NCI-H1694 (cell line): ENCODE data around the gene ERICH4.
"Not testable (repeated sequence)": the region's sequence is repeated elsewhere in the genome, so short reads cannot be mapped to it uniquely, and the experiment has no call there.

Experiments
- DNase-seq: peaks from one replicate; lab custom pipeline; 2025; lab: John Stamatoyannopoulos, UW

Gene ERICH4, protein sequence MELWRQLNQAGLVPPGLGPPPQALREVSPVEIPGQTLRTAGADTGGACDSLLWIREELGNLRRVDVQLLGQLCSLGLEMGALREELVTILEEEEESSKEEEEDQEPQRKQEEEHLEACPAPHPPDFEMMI

DNA sequence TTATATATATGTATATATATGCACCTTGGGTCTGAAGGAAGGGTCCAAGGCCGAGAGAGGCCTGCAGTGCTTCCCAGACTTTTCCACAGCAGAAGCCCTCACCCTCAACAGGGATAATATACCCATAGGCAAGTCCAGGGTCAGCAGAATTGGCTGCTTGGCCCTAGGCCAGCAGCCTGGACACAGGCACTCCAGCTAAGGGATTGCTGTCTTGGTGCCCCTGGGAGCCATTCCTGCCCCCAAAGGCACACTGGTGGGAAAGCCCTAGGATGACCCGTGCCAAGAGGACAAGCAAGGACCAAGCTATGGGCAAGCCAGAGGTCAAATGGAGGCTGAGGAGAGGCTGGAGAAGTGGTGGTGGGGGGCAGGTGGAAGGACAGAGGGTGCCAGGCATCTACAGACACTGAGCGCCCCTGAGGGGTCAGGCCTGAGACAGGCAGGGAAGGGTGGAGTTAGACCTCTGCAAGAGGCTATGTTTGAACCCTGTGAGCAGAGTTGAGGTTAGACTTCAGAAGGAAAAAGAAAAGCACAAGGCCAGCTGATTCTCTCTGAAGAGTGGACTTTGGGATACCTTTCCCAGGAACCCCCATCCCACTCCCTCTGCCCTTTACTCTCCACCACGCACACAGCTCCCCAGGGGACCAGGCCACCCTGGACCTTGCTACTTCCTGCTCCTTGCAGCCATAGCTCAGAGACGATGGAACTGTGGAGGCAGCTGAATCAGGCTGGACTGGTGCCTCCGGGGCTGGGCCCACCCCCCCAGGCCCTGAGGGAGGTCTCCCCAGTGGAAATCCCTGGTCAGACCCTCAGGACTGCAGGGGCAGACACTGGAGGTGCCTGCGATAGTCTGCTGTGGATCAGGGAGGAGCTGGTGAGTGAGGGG, at the start of gene ERICH4:
Gene ERICH4 (plus strand): TSS at position 684 of the 883 bp plus-strand sequence. CDS start 14 bp downstream, at position 698.
- no peak for DNase-seq

DNA sequence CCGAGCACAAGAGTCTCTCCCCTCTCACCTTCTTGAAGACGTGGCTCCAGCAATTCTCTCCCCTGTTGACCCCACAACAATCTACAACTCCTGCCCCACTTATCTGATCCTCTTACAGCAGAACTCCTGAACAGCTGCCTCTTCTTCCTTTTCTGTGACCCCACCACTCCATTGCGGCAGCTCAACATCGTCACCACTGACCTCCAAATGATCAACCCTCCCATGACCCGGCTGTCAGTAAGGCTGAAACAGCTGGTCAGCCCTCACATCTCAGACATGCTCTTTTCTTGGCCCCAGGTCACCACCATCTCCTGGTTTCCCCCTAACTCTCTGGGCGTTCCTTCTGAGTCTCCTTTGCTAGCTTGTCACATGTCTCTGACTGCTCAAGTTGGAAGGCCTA, 47.6 kb upstream of the ERICH4 start:
- no peak for DNase-seq

DNA sequence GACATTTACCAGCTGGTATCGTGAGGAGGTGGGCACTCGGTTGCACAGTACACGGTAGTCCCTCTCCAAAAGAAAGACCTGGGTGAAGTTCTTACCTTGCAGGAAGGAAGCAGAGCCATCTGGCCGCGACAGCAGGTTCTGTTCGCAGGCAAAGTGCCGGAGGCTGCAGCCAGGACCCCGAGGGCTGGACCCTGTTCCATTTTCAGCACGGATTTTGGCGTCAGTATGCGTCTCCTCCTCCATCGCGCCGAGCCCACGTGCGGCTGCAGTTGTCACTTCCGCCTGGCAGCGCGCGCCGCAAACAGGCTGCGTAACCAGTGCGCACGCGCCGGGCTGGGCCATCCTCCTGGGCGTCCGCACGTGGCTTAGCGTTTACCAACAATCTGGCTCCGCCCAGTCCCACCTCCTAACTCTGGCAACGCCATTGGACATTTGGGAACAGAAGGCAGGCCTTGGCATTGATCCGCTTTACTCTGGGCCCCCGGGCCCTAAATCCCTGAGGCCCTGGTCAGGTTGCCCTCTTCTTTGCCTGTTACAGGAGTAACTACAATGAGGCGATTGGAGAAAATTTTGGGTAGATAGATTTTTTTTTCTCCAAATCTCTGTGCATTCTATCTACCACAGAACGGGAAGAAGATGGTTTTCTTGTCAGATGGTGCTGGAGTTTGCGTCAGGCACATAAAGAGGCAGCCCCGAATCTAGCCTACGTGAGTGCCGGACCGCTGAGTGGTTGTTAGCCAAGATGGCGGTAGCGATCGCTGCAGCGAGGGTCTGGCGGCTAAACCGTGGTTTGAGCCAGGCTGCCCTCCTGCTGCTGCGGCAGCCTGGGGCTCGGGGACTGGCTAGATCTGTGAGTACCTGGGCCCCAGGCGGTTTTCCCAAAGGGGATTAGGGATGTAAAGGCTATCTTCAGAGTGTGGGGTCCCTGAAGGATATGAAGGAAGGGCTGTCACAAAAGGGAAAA, 45.6 kb upstream of the ERICH4 start, which contains the start of the genes BCKDHA and EXOSC5:
Gene BCKDHA (plus strand): TSS at position 733 of the 964 bp plus-strand sequence. CDS start 10 bp downstream, at position 743.
Gene EXOSC5 (minus strand): TSS at position 274 of the 964 bp plus-strand sequence. CDS start 31 bp downstream, at position 243.
- peak; percentile 100 for DNase-seq

DNA sequence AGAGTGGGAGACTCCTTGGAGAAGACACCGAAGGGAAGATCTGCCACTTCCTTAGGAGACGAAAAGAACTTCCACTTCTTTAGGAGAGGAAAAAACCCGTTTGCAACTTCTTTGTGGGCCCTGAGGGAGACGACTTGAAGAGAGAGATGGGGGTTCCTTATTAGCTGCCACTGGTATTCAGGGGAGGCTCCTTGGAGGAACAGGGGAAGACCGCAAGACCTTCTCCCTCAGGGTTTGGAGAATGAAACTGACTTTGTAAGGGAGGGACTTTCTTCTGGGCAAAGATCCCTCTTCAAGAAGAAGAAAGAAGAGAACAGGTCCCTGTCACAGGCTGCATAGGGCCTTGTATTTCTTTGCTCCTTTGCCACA, 44.9 kb upstream of the ERICH4 start:
- no peak for DNase-seq

DNA sequence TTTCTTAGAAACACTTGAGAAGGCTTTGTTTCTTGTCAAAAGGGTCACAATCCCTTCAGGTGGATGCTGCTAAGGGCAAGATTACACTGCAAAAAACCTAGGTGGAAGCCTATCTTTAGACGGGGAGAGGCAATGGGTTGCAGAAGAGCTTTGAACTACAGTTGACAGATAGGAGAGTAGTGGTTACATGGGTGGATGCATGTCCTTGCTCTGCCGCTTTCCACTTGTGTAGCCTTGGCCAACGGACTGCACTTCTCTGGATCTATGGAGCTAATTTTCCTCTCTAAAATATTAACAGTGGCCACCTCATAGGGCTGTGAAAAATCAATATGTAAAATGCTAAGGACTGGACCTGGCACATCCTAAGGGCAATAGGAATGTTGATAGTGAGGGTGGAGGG, 44.4 kb upstream of the ERICH4 start:
- DNase-seq: no peak

DNA sequence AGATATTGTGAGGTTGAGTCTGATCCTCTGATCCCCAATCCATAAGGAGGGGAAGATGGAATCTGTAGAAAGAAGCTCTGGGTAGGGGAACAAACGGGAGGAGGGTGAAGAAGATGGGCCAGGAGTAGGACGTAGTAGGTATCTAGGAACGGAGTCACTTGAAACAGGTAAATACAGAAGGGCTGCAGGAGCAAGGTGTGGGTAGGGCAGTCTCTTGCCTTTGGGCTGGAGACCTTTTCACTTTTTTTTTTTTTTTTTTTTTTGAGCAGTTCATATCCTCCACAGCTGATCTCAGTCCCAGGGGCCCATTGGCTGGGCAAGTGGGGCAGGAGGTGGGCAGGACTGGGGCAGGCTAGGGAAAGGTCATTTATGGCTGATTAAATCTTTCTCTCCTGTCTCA, 43.9 kb upstream of the ERICH4 start:
- no peak for DNase-seq

DNA sequence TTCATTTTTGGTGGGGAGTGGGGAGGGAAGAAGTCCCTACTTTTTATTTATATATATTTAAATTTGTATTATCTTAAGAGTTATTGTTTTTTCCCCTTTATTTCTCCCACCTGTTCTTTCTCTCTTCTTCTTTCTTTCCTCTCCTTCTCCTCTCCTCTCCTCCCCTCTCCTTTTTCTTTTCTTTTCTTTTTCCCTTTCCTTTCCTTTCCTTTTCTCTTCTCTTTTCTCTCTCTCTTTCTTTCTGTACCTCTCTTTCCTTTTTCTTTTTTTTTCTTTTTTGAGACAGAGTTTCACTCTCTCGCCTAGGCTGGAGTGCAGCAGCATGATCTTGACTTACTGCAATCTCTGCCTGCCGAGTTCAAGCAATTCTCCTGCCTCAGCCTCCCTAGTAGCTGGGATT, 43.4 kb upstream of the ERICH4 start:
- DNase-seq: no peak

DNA sequence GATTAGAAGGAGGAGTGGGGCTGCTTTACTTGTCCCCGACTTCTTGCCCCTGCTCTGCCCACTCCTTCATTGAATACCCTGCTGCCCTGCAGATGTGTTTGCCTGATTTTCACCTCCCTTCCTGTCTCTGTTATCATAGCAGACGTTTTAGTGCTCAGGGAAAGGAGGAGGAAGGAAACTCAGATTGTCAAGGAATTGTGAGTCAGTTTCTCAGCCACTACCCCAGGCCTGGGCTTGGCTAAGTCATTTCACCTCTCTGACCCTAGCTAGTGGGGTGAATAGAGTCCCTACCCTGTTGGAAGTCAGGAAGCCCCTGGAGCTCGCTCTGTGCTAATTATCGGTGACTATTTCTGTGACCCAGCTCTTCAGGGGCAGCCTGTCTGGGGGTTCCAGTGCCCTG, 41.5 kb upstream of the ERICH4 start:
- no peak for DNase-seq

DNA sequence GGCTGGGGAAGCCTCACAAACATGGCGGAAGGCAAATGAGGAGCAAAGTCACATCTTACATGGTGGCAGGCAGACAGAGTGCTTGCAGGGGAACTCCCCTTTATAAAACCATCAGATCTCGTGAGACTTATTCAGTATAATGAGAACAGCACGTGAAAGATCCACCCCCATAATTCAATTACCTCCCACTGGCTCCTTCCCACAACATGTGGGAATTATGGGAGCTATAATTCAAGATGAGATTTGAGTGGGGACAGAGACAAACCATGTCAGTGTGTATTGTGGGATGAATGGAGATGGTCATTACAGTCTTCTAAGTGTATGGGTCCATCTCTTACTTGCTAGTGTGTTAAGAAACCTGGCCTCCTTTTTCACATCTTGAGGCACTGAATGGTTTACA, 40.9 kb upstream of the ERICH4 start:
- DNase-seq: no peak

DNA sequence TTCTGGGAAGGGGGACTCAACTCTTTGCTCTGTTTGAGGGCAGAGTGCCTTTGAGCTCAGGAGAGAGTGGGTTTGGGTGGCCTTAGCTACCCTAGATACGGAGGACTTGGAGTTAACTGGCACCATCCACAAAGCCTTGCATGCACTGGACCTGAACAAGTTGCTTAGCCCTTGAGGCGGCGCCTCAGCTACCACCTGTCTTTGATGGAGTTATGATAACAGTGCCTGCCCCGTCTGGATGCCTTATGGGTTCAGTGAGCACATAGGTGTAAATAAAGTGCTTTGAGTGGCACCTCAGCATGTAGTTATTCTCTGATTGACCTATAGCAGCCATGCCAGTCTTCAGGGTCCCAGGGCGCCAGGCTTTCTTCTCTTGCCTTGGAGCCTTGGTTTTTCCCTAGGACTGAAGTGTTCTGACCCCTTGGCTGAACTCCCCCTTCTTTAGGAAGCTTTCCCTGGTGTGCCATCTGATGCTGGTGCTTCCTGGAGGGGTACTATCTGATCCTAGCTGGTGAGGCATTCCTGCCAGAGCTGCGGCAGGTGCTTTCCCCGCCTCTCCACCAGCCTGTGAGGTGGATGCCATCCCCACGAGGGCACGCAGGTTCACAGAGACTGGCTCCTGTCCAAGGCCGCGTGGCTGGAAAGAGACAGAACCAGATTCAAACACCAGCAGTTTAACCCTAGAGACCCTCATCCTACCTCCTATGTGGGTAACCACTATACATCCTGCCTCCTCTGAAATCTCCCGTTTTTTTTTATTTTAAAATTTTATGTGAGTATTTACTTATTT, 39.6 kb upstream of the ERICH4 start:
- DNase-seq: no peak

DNA sequence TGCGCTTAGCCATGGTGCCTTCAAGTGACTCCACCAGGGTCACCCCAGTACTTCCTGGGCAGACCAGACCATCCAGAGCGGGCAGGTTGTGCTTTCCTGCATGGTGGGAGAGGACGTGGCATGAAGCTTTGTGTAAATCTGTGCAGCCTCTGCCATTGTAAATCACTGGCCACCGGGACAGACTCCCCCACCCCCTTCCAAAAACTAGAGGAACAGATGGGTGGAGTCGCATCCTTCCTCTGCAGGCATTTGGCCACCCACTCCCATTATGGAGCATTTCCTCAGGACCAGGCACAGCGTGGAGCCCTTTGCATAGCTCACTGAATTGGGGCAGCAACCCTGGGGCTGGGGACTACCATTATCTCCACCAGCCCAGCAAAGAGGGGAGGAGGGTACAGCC, 37.2 kb upstream of the ERICH4 start:
- no peak for DNase-seq

DNA sequence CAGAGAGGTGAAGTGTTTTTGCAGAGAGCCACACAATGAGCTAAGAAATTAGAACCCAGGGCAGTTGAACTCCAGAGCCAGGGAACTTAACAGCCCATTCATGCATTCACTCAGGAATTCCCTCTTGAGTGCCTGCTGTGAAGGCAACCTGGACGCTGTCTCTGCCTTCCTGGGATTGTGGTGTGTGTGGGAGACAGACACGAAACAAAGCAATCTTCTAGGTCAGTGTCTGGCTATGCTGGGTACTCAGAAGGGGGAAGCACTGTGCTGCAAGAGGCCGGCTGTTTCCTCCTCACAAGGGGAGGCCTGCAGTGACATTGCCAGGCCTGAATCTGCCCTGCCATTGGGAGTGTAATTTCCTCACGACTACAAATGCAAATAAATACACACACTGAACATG, 35.7 kb upstream of the ERICH4 start:
- no peak for DNase-seq

DNA sequence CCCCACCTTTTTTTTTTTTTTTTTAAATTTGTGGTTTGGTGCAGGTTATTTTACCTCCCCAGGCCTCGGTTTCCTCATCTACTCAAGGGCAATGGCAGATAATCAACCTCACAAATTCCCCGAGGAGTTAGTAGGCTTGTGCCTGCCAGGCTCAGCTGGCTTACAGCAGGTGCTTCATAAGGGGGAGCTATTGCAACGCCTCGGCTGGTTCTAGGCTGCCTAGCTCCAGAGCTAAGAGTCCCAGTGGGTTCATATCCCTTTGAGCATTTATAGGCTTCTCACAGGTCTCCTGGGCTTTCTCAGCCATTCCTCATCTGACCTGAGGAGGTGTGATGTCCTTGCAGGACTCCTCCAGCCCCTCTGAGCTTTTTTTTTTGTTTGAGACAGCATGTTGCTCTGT, 34.7 kb upstream of the ERICH4 start:
- no peak for DNase-seq

DNA sequence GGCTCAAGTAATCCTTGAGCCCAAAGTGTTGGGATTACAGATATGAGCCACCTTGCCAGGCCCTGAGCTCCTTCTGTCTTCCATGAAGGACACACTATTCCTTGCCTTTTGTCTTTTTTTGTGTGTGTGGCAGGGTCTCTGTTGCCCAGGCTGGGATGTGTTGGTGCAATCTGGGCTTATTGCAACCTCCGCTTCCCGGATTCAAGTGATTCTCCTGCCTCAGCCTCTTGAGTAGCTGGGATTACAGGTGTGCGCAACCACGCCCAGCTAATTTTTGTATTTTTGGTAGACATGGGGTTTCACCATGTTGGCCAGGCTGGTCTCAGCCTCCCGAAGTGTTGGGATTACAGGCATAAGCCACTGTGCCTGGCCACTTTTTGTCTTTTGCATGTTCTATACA, 34.1 kb upstream of the ERICH4 start:
- DNase-seq: not testable (repeated sequence)

DNA sequence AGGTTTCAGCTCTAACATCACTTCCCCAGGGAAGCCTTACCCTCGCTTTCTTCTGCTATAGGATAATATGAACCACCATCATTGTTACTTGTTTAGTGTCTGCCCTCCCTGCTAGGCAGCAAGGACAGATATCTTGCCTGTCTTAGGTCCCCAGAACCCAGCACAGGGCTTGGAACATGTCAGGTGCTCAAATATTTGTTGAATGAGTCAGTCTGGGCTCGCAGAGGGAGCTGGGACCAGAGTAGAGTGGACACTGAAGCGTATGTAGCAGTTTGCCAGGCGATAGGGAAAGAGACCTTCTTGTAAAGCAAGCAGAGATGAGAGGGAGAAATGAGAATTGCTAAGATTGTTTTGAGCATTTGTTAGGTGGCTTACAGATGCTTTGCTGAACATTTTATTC, 33.7 kb upstream of the ERICH4 start:
- DNase-seq: no peak

DNA sequence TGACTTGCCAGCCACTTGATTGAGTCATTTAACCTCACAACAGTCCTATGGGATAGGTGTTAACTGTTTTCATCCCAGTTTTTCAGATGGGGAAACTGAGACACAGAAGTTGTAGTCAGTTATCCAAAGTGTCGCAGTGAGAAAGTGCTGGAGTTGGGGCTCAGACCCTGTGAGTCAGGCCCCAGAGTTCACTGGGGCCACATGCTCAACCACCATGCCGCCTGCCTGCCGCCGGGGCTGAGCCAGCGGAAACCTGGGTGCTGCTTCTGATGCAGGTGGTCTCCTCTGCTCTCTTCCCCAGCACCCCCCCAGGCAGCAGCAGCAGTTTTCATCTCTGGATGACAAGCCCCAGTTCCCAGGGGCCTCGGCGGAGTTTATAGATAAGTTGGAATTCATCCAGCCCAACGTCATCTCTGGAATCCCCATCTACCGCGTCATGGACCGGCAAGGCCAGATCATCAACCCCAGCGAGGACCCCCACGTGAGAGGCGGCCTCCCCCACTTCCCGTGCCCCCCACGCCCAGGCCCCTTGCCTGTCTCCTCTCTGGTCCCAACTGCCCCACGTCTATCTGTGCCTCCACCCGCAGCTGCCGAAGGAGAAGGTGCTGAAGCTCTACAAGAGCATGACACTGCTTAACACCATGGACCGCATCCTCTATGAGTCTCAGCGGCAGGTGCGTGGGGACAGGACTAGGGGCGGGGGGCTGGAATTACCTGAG, 32.5 kb upstream of the ERICH4 start:
- DNase-seq: no peak

DNA sequence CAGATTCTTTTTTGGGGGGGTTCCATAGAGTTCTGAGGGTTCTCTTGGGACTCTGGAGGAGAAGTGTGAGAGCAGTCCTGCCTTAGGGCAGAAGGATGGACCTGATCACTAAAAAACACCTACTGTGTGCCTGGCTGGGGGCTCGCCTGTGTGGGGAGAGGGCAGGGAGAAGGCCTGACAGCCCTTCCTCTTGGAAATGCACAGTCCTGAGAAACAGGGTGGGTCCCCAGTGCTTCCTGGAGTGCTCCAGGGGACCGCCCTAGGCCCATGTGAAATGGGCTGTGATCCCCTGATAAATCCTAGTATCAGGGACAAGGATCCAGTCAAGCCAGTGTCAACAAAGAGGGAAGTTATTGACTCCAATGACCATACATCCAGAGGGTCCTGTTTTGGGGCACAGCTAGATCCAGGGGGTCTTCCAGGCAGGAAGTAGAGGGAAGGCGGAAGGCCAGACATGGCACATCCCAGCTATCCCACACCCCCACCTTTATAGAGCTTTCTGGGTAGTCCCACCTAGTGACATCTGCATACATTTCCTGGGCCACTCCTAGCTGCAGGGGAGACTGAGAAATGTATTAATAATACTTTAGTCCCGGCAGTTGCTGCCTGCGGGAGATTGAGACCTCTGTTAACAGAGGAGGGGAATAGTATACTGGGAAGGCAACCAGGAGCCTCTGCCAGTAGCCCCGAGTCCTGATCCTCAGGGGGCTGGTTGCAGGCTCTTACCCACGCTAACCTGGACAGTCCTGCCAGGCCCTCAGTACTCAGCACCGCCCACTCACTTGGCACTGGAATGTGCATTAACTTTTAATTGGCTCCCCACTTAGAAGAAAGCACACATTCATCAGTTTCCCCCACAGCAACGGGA, 31.6 kb upstream of the ERICH4 start:
- no peak for DNase-seq

DNA sequence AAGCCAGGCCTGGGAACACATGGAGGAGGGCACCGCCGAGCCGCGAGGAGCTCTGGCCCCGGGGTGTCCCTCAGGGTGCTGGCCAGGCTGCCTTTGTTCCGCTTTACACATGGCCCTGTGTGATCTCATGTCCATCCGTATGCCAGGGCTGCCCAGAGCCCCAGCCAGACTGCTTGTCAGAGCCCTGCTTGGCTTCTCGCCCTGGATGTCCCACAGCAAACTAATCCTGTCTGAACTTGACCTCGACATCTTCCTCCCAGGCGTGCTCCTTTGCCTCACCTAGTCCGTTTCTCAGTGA, 31.0 kb upstream of the ERICH4 start:
- no peak for DNase-seq

DNA sequence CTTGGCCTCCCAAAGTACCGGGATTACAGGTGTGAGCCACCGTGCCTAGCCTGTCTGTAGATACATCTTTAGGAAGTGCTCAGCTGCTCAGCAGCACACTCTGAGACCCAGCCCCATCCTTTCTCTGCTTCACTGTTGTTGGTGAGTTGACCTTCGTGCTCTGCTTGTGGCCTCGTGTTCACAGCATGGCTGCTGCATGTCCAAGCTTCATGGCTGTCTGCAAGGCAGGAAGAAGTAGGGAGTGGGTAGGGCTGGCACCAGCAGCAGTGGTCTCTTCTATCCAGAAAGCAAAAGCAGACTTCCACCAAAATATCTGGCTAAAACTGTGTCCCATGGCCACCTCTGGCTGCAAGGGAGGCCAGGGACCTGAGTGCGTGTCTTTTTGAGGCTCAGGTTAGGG, 30.0 kb upstream of the ERICH4 start:
- no peak for DNase-seq

DNA sequence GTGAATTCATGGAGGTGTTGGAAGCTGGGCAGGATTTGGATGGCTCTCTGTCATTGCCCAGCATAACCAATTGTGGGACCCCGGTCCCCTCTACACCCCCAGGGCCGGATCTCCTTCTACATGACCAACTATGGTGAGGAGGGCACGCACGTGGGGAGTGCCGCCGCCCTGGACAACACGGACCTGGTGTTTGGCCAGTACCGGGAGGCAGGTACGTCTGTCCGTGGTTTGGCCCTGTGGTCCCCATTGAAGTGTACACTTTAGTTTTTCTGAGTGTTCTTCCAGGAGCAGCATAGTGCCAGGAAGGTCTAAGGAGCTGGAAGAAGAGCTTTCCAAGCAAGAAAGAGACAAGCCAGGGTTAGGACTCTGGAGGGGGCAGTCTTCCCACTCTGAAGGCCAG, 29.0 kb upstream of the ERICH4 start:
- no peak for DNase-seq
